Progenitor cell of endocrine pancreas (in vitro differentiated cells): Measurements from ENCODE around the gene SPTBN2. TPM values are rescaled to one million over a fixed set of nuclear protein-coding genes. Genes with fewer than 3 reads are reported as not detected.

Experiments
- DNase-seq: peaks from one replicate; pipeline ENCODE4 v3.0.0; 2021; ENCODE audit warnings: low spot score; ENCODE audit not compliant: unreplicated experiment
- H3K27ac Mint-ChIP-seq: 2 replicates; pipeline ENCODE4 v1.8.0; 2021; ENCODE audit warnings: mild to moderate bottlenecking, moderate library complexity, mixed read lengths
- H3K27me3 Mint-ChIP-seq: 2 replicates; pipeline ENCODE4 v1.8.0; 2021; ENCODE audit warnings: mixed read lengths
- H3K36me3 Mint-ChIP-seq: 2 replicates; pipeline ENCODE4 v1.8.0; 2022; ENCODE audit warnings: mixed read lengths; ENCODE audit not compliant: insufficient read depth
- H3K4me1 Mint-ChIP-seq: 2 replicates; pipeline ENCODE4 v1.8.0; 2021; ENCODE audit warnings: low read depth, mixed read lengths
- H3K4me3 Mint-ChIP-seq: 2 replicates; pipeline ENCODE4 v1.8.0; 2021; ENCODE audit warnings: low read depth, mild to moderate bottlenecking, moderate library complexity, mixed read lengths
- H3K9me3 Mint-ChIP-seq: 2 replicates; pipeline ENCODE4 v1.8.0; 2021; ENCODE audit warnings: low read depth, mixed read lengths
- long read RNA-seq: library from polyadenylated mRNA; unstranded; transcript quantifications from one replicate; pipeline ENCODE4 v2.0.0, GENCODE V29; 2020
- total RNA-seq: library from RNA; stranded (reverse); gene quantifications from 2 replicates; pipeline ENCODE4 v1.2.1, GENCODE V29; 2021
- TF ChIP-seq, protein P1 (sequence below): fragments of 200-600 bp; sonication (generic); IDR thresholded peaks from one replicate; pipeline ENCODE4 v1.5.0; 2021; ENCODE audit warnings: antibody characterized with exemption, mild to moderate bottlenecking; ENCODE audit not compliant: unreplicated experiment

The SPTBN2 gene
- total RNA-seq: 54.0 and 55.0 TPM in 2 replicates
- long read RNA-seq, partial matches to known transcripts: 0 of 1 reads
- long read RNA-seq, other reads (novel, unspliced or antisense): 1 of 1 reads

- H3K4me1 Mint-ChIP-seq: peaks cover 24% of the 10 kb centered on the region
- peak within 1 kb of the TSS; percentile 88 for H3K4me3 Mint-ChIP-seq
- peaks cover 4% of the 10 kb centered on the region for H3K36me3 Mint-ChIP-seq
- peaks cover 50% of the 10 kb centered on the region for H3K27me3 Mint-ChIP-seq
- TF ChIP-seq, protein P1, sequence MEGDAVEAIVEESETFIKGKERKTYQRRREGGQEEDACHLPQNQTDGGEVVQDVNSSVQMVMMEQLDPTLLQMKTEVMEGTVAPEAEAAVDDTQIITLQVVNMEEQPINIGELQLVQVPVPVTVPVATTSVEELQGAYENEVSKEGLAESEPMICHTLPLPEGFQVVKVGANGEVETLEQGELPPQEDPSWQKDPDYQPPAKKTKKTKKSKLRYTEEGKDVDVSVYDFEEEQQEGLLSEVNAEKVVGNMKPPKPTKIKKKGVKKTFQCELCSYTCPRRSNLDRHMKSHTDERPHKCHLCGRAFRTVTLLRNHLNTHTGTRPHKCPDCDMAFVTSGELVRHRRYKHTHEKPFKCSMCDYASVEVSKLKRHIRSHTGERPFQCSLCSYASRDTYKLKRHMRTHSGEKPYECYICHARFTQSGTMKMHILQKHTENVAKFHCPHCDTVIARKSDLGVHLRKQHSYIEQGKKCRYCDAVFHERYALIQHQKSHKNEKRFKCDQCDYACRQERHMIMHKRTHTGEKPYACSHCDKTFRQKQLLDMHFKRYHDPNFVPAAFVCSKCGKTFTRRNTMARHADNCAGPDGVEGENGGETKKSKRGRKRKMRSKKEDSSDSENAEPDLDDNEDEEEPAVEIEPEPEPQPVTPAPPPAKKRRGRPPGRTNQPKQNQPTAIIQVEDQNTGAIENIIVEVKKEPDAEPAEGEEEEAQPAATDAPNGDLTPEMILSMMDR: no peak
- DNase-seq: no peak
- H3K27ac Mint-ChIP-seq: peak within 1 kb of the TSS; percentile 80
- H3K9me3 Mint-ChIP-seq: no peaks in the 10 kb centered on the region
Observed at GRCh38 chr11:66728693-66729385, at the start of gene SPTBN2. Gene SPTBN2, minus strand, starts transcription at chr11:66729216. Its CDS starts 7,976 bp downstream, at chr11:66721240.

DNA sequence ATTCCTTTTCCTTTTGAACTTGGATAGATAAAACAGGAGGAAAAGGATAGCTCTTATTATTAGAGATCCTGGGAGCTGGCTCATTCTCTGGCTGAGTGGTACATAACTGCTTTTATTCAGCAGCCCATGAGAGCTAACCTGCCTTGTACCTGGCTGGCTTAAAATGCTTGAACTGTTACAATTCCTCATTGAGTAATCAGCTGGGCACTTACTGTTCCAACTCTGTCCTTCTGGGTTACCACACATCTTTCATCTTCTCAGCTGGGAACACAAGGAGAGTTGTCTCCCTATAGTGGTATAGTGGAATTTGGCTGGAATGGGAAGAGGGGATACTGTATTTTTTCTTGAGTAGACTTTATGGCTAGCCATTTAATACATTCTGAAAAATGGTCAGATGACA lies 39.8 kb upstream of the SPTBN2 start:
- no peaks in the 10 kb centered on the region for H3K4me1 Mint-ChIP-seq
- H3K36me3 Mint-ChIP-seq: no peaks in the 10 kb centered on the region

DNA sequence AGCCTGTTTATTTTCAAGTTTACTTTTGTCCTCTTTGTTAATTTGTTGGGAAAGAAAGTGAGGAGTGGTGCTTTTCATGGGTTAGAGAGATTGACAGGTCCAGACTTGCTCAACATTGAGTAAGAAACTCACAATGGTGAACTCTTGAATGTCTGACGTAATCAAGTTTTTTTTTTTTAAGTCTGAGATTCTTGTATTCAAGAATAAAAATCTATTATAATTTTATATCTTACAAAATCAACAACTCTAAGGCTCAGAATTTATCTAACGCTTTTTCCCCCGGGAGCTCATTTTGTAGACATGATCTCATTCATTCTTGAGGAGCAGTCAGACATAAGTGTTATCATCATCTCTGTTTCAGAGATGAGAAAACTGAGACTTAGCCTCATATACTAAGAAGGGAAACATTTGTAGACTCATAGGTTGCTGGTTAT lies 39.1 kb upstream of the SPTBN2 start:
- TF ChIP-seq, protein P1: no peak
- Mint-ChIP-seq H3K36me3 (no peaks in the 10 kb centered on the region), H3K27me3 (no peaks in the 10 kb centered on the region), H3K4me1 (no peaks in the 10 kb centered on the region), H3K9me3 (no peaks in the 10 kb centered on the region), H3K4me3 (no peak overlapping the region), H3K27ac (no peak overlapping the region)
- no peak for DNase-seq

More for the DNA sequence above, 39.8 kb upstream of the SPTBN2 start:
- no peak for DNase-seq
- no peaks in the 10 kb centered on the region for H3K27me3 Mint-ChIP-seq
- TF ChIP-seq, protein P1: no peak
- H3K9me3 Mint-ChIP-seq: no peaks in the 10 kb centered on the region
- H3K27ac Mint-ChIP-seq: no peak overlapping the region
- no peak overlapping the region for H3K4me3 Mint-ChIP-seq

DNA sequence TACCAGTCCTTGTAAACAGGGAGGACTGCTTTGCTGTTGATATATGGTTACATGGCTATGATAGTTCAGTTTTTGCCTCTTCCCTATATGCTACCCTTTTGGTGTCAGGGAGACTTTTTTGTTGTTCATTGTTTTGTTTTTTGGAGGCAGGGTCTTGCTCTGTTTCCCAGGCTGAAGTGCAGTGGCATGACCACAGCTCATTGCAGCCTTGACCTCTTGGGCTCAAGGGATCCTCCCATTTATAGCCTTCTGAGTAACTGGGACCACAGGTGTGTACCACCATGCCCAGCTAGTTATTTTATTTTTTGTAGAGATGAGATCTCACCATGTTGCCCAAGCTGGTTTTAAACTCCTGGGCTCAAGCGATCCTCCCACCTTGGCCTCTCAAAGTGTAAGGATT lies 38.6 kb upstream of the SPTBN2 start:
- no peak for DNase-seq
- Mint-ChIP-seq H3K4me3 (no peak overlapping the region), H3K27me3 (no peaks in the 10 kb centered on the region), H3K9me3 (no peaks in the 10 kb centered on the region), H3K36me3 (peaks cover under 1% of the 10 kb centered on the region), H3K4me1 (no peaks in the 10 kb centered on the region), H3K27ac (no peak overlapping the region)
- TF ChIP-seq, protein P1: no peak

- no peak for DNase-seq
- TF ChIP-seq, protein P1: no peak
- peaks cover 4% of the 10 kb centered on the region for H3K36me3 Mint-ChIP-seq
- no peaks in the 10 kb centered on the region for H3K27me3 Mint-ChIP-seq
- H3K4me3 Mint-ChIP-seq: no peak overlapping the region
- H3K4me1 Mint-ChIP-seq: no peaks in the 10 kb centered on the region
- no peaks in the 10 kb centered on the region for H3K9me3 Mint-ChIP-seq
- H3K27ac Mint-ChIP-seq: no peak overlapping the region
Observed at GRCh38 chr11:66766681-66767080, 37.7 kb upstream of the SPTBN2 start.
